GM12872 (cell line): ENCODE results near the gene OR2T35.
"Not testable (repeated sequence)": the region's sequence is repeated elsewhere in the genome, so short reads cannot be mapped to it uniquely, and the experiment has no call there.

Experiments
- TF ChIP-seq, protein P1 (sequence below): IDR thresholded peaks from 3 replicates; pipeline ENCODE4 v1.5.1; 2011; ENCODE audit warnings: low read depth, mild to moderate bottlenecking, low read length, moderate library complexity; ENCODE audit not compliant: insufficient read depth

The OR2T35 gene, protein sequence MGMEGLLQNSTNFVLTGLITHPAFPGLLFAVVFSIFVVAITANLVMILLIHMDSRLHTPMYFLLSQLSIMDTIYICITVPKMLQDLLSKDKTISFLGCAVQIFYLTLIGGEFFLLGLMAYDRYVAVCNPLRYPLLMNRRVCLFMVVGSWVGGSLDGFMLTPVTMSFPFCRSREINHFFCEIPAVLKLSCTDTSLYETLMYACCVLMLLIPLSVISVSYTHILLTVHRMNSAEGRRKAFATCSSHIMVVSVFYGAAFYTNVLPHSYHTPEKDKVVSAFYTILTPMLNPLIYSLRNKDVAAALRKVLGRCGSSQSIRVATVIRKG

DNA sequence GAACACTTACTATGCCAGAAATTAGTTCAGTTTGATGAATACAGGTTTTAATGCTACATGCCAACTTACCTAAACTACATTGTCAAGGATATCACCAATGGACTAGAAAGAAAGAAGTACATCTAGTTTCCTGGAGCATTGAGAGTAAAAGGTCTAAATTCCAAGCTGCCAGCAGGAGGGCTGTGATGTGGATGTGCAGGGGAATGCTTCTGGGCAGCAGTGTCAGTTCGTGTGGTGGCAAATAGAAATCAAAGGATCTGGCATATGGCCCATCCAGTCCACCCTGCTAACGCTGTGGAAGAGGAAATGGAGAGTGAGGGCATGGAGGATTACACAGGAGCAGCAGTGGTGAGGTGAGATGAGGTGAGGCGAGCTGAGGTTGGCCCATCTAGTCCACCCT, at the start of gene OR2T35:
Gene OR2T35, minus strand, starts transcription at position 101 of the 400 bp plus-strand sequence. CDS start 6,020 bp downstream, outside the sequence.
- TF ChIP-seq, protein P1, sequence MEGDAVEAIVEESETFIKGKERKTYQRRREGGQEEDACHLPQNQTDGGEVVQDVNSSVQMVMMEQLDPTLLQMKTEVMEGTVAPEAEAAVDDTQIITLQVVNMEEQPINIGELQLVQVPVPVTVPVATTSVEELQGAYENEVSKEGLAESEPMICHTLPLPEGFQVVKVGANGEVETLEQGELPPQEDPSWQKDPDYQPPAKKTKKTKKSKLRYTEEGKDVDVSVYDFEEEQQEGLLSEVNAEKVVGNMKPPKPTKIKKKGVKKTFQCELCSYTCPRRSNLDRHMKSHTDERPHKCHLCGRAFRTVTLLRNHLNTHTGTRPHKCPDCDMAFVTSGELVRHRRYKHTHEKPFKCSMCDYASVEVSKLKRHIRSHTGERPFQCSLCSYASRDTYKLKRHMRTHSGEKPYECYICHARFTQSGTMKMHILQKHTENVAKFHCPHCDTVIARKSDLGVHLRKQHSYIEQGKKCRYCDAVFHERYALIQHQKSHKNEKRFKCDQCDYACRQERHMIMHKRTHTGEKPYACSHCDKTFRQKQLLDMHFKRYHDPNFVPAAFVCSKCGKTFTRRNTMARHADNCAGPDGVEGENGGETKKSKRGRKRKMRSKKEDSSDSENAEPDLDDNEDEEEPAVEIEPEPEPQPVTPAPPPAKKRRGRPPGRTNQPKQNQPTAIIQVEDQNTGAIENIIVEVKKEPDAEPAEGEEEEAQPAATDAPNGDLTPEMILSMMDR, result not testable (repeated sequence)

DNA sequence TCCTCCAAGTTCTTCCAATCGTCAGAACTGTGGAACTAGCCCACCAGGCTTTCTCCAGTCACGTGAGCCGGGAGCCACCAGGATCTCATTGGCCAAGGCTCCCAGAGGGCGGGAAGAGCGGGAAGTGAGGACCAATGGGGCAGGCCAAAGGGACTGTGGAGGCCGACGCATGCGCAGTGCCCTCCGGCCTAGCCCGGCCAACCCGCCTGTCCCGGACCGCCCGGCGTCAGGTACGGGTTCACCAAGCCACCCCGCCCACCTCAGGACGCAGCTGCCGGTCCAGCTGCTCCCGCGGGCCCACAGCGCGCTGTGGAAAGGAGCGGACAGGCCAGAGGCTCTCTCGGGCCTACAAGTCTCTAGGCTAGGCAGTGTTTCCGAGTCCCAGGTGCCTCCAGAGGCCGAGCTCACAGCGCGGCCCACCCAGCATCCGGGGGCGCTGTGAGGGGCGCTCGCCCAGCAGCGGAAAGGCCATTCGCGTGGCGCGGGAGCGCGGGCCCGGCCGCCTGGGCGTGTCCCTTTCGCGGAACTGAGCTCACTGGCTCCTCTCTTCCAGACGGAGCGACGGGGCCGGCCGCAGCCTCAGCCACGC, 46.6 kb upstream of the OR2T35 start:
- TF ChIP-seq, protein P1, result no peak

DNA sequence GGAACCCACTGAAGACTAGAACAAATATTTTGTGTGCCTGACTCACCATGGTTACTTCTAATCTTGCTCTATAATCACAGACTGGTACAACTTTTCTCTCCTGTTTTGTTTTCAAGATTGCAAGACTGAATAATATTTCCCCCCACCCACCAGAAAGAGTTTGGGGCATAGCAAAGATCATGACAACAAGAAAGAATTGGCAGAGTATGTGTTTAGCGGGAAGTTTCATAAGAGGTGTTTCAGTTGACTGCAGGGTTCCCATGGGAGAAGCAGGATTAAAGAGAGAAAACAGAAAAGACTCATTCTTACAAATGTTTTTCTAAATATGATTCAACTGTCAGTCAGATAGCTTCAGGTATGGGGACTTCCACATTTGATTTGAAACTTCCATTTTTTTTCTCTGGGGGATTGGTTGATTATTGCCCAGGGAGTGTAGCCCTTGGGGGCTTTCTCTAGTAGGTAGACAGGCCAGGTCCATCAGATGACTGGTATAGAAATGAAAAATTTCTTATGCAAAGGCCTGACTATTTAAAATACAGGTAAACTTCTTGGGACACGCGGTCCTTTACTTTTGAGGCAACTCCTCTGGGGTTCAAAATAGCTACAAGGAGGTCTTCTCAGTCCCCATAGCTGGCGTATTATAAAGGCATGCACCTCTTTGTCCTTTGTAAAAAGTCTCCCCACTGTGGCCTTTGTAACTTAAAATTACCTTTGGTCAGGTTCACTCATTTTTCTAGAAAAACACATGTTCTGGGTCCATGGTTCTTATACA, 43.6 kb upstream of the OR2T35 start:
- TF ChIP-seq, protein P1, result no peak

DNA sequence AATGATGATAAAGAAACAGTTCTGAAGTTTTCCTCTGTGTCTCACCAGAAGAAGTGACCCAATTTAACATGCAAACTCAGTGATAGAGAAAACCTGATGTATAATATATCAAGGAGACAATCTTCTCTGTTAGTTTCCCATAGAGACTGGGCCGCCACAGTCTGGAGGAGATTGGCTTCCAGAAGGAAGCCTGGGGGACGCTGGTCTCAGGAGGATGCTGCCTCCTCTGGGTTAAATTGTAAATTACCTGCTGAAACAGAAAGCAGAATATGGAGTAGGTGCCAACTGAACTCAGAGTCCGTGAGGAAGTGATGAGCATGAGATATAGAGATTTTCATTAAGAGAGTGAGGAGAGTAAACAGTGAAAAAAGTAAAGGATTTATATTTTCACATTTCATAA, 41.7 kb upstream of the OR2T35 start:
- TF ChIP-seq, protein P1, result peak; percentile 57

DNA sequence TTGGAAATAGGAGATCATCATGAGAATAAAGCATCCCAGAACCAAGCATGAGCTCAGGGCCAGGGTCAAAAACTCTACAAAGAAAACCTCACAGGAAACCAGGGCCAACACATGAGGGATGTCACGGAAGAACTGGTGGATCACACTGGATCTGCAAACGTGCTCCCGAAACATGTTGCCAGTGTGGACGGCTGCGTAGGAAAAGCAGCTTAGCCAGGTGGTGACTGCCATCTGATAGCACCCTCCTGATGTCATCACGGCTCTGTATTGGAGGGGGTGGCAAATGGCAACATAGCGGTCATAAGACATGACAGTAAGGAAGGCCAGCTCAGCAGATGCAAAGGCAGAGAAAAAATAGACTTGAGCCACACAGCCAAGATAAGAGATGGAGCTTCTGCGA, 36.6 kb upstream of the OR2T35 start:
- TF ChIP-seq, protein P1, result no peak

DNA sequence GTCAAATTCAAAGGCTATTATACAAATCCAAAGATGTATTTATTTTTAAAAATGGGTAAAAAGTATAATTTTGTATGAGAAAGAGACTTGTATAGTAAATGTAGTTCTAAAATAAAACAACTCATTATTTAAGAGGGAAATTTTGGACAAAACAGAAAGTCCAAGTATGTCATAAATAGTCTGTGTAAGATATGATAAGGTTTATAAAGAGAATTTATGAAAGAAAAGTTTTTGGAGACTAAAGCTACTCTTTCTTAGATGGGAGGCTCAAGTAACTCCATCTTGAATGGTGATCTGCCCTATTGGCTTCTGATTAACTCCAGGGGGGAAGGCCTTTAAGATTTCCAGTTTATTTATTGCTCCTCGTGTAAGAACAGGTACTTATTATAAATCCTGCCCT, 24.9 kb upstream of the OR2T35 start:
- TF ChIP-seq, protein P1, result no peak

DNA sequence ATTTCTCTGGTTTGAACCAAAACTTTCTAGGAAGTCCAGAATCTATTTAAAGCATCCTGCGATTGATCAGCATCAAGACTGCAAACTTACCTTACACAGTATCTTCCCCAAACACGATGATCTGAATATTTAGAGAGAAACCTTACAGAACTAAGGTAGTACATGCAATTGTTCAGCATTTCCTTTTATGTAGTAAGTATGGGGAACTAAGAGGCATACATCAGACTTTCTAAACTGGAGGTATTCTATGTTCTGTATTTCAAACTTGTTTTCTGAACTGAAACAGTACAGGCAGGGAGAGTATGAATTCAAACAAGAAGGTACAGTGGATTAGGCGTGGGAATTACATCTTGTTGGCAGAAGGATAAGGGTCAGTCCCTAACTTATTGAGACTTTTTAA, 10.3 kb upstream of the OR2T35 start, which contains the start of gene OR2T27:
Gene OR2T27, minus strand, starts transcription at position 175 of the 400 bp plus-strand sequence. CDS start 4,644 bp downstream, outside the sequence.
- TF ChIP-seq, protein P1, result not testable (repeated sequence)
